Peyer's patch (tissue), 4 donors: ENCODE measurements around the gene SPON1. TPM values are rescaled to one million over a fixed set of nuclear protein-coding genes. Genes with fewer than 3 reads are reported as not detected.

Experiments
- DNase-seq, 3 donors: peaks; one replicate each; pipeline ENCODE4 v3.0.0-alpha.2; 2017 to 2019
- H3K27ac ChIP-seq, 4 donors: fragments of 200-600 bp; sonication (generic); one replicate each; pipeline ENCODE4 v1.5.1; 2016 to 2019
- H3K27me3 ChIP-seq, 2 donors: fragments of 200-600 bp; sonication (generic); one replicate each; pipeline ENCODE4 v1.5.1; 2019
- H3K36me3 ChIP-seq, 3 donors: fragments of 200-600 bp; sonication (generic); one replicate each; pipeline ENCODE4 v1.5.1; 2016 to 2019
- H3K4me1 ChIP-seq, 4 donors: fragments of 200-600 bp; sonication (generic); one replicate each; pipeline ENCODE4 v1.5.1; 2016 to 2019
- H3K4me3 ChIP-seq, 4 donors: fragments of 200-600 bp; sonication (generic); 1 replicate in 3 of 4; 2 replicates in 1 of 4; pipeline ENCODE4 v1.5.1; 2016 to 2019; ENCODE audit warnings: mild to moderate bottlenecking in 1 of 4
- H3K9me3 ChIP-seq, 4 donors: fragments of 200-600 bp; sonication (generic); one replicate each; pipeline ENCODE4 v1.5.1; 2016 to 2019; ENCODE audit warnings: mild to moderate bottlenecking in 1 of 4
- POLR2A ChIP-seq, 2 donors: fragments of 450-650 bp; IDR thresholded peaks; one replicate each; pipeline ENCODE4 v1.5.1; 2017; ENCODE audit warnings: antibody characterized with exemption in 2 of 2, mild to moderate bottlenecking in 2 of 2, moderate library complexity in 2 of 2
- total RNA-seq, 4 donors: library from RNA; depleted of rRNA; stranded (reverse); fragments of >200 nt; gene quantifications; one replicate each; pipeline ENCODE4 v1.1.0, GENCODE V29; 2016
- TF ChIP-seq, protein P1 (sequence below), 6 experiments: fragments of 450-650 bp in 4 of 6; fragments of 200-600 bp in 2 of 6; sonication (generic) in 1 of 6; IDR thresholded peaks; one replicate each; pipeline ENCODE4 v1.5.1; 2017 to 2019; ENCODE audit warnings: antibody characterized with exemption in 6 of 6, mild to moderate bottlenecking in 3 of 6, moderate library complexity in 1 of 6

SPON1 gene
- total RNA-seq, 4 donors from 2014 or later: 26.4 to 53.8 (median 48.3) TPM

DNA sequence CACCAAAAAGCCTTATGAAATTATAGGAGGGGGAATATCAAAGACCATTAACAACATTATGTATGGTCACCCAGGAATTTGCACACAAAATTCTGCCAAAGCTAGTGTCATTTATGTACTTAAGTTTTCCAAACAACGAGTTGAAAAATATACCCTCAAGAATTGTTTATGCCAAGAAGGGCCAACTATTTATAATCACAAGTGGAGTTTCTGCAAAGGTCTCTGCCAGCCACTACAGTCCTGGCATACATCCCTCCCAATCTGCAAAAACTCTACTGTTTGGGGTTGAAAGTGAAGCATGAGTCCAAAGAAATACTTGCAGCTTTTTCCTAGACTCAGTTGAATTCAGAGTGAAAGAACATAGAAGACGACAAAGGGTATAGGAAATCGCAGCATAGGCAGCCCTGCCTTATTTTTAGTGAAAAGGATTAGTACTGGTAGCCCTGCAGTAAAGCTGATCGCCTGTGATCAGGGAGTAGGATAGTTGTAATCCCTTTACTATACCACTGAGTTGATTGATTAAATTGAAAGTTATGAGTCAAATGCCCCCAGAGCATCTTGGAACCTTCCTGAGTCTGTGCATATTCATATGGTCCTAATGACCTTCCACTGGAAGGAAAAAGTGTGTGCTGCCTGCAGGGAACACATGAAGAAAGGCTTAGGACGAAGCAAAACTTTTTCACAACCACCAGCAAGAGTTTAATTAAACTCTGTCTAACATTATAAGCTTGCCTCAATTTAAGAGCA is 144.0 kb downstream of the SPON1 start:
- H3K9me3 ChIP-seq: no peaks in the 10 kb centered on the region
- H3K4me1 ChIP-seq: no peaks in the 10 kb centered on the region
- H3K36me3 ChIP-seq: no peaks in the 10 kb centered on the region
- H3K27ac ChIP-seq: no peak overlapping the region
- no peaks in the 10 kb centered on the region for H3K27me3 ChIP-seq
- no peak for DNase-seq
- no peak overlapping the region for H3K4me3 ChIP-seq
- TF ChIP-seq, protein P1, sequence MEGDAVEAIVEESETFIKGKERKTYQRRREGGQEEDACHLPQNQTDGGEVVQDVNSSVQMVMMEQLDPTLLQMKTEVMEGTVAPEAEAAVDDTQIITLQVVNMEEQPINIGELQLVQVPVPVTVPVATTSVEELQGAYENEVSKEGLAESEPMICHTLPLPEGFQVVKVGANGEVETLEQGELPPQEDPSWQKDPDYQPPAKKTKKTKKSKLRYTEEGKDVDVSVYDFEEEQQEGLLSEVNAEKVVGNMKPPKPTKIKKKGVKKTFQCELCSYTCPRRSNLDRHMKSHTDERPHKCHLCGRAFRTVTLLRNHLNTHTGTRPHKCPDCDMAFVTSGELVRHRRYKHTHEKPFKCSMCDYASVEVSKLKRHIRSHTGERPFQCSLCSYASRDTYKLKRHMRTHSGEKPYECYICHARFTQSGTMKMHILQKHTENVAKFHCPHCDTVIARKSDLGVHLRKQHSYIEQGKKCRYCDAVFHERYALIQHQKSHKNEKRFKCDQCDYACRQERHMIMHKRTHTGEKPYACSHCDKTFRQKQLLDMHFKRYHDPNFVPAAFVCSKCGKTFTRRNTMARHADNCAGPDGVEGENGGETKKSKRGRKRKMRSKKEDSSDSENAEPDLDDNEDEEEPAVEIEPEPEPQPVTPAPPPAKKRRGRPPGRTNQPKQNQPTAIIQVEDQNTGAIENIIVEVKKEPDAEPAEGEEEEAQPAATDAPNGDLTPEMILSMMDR (IDR thresholded peaks at IDR 0.05): no peak
- no peak for TF ChIP-seq POLR2A (IDR thresholded peaks at IDR 0.05)

- TF ChIP-seq, protein P1 (IDR thresholded peaks at IDR 0.05): no peak
- TF ChIP-seq POLR2A (IDR thresholded peaks at IDR 0.05): no peak
- H3K27me3 ChIP-seq: no peaks in the 10 kb centered on the region
- H3K9me3 ChIP-seq: no peaks in the 10 kb centered on the region
- H3K36me3 ChIP-seq: no peaks in the 10 kb centered on the region
- no peak overlapping the region for H3K27ac ChIP-seq
- H3K4me1 ChIP-seq: no peaks in the 10 kb centered on the region
- no peak for DNase-seq
- no peak overlapping the region for H3K4me3 ChIP-seq
Measured at GRCh38 chr11:14107050-14107430, 144.5 kb downstream of the SPON1 start.

- Histone ChIP-seq H3K4me1 (peaks cover 0 to 5% (median 2%) of the 10 kb centered on the region in 4 donors), H3K4me3 (no peak overlapping the region), H3K36me3 (no peaks in the 10 kb centered on the region), H3K9me3 (no peaks in the 10 kb centered on the region), H3K27ac (no peak overlapping the region), H3K27me3 (no peaks in the 10 kb centered on the region)
- no peak for DNase-seq
- TF ChIP-seq POLR2A (IDR thresholded peaks at IDR 0.05): no peak
- TF ChIP-seq, protein P1 (IDR thresholded peaks at IDR 0.05): no peak
Measured at GRCh38 chr11:14109742-14110141, 147.2 kb downstream of the SPON1 start.

- TF ChIP-seq, protein P1 (IDR thresholded peaks at IDR 0.05): no peak
- TF ChIP-seq POLR2A (IDR thresholded peaks at IDR 0.05): no peak
- no peaks in the 10 kb centered on the region for H3K9me3 ChIP-seq
- H3K4me3 ChIP-seq: no peak overlapping the region
- H3K36me3 ChIP-seq: no peaks in the 10 kb centered on the region
- no peak overlapping the region for H3K27ac ChIP-seq
- no peaks in the 10 kb centered on the region for H3K27me3 ChIP-seq
- H3K4me1 ChIP-seq: peaks cover 0 to 5% (median 2%) of the 10 kb centered on the region in 4 donors
- no peak for DNase-seq
Measured at GRCh38 chr11:14110629-14111028, 148.1 kb downstream of the SPON1 start.

DNA sequence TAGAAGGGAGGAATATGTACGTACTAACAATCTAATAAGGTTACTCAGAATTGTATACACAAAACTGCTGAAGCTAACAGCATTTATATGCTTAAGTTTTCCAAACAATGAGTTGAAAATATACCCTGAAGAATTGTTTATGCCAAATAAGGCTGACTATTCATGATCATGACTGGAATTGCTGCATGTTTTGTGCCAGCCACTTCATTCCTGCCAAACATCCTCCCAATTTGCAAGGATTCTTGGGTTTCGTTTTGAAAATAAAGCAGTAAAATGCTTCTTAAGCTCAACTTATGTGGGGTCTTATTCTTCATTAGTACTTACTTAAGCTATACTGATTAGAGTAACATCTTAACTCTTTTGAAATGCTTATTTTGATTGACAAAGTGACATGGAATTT is 149.0 kb downstream of the SPON1 start:
- no peak overlapping the region for H3K4me3 ChIP-seq
- no peaks in the 10 kb centered on the region for H3K36me3 ChIP-seq
- H3K9me3 ChIP-seq: no peaks in the 10 kb centered on the region
- peaks cover 0 to 5% (median 2%) of the 10 kb centered on the region in 4 donors for H3K4me1 ChIP-seq
- no peak overlapping the region for H3K27ac ChIP-seq
- DNase-seq: no peak
- no peaks in the 10 kb centered on the region for H3K27me3 ChIP-seq
- TF ChIP-seq, protein P1 (IDR thresholded peaks at IDR 0.05): no peak
- TF ChIP-seq POLR2A (IDR thresholded peaks at IDR 0.05): no peak
